Measurements from ENCODE around the gene PLXNA2. TPM values are rescaled to one million over a fixed set of nuclear protein-coding genes. Genes with fewer than 3 reads are reported as not detected.

The PLXNA2 gene
- polyA plus RNA-seq, 4 donors = 10.7 to 17.8 (median 12.8) TPM

GRCh38 chr1:207996636-207997035 is 247.5 kb downstream of the PLXNA2 start:
- no peaks in the 10 kb centered on the region for H3K4me1 ChIP-seq (ENCODE audit: control insufficient read depth in 3 of 3, insufficient read depth in 2 of 3, low read depth in 1 of 3, low read length in 2 of 3)
- no peak overlapping the region for H3K27ac ChIP-seq (ENCODE audit: low read depth in 1 of 3, low read length in 2 of 3)
- H3K9me3 ChIP-seq (ENCODE audit: control insufficient read depth in 2 of 2, insufficient read depth in 1 of 2, low read depth in 1 of 2, low read length in 1 of 2) = peaks cover 0 to 10% of the 10 kb centered on the region in 2 donors
- H3K27me3 ChIP-seq (ENCODE audit: control insufficient read depth in 3 of 3, insufficient read depth in 3 of 3, low read length in 3 of 3) = peaks cover 0 to 28% (median 0%) of the 10 kb centered on the region in 3 donors
- no peak for DNase-seq
- FAIRE-seq = no peak
- H3K36me3 ChIP-seq (ENCODE audit: control insufficient read depth in 3 of 3, insufficient read depth in 2 of 3, low read depth in 1 of 3, low read length in 3 of 3) = no peaks in the 10 kb centered on the region
- no peak overlapping the region for H3K4me3 ChIP-seq (ENCODE audit: low read depth in 1 of 3, low read length in 3 of 3)

- no peak for DNase-seq
- no peak overlapping the region for H3K27ac ChIP-seq (ENCODE audit: low read depth in 1 of 3, low read length in 2 of 3)
- no peaks in the 10 kb centered on the region for H3K4me1 ChIP-seq (ENCODE audit: control insufficient read depth in 3 of 3, insufficient read depth in 2 of 3, low read depth in 1 of 3, low read length in 2 of 3)
- no peak for FAIRE-seq
- no peaks in the 10 kb centered on the region for H3K36me3 ChIP-seq (ENCODE audit: control insufficient read depth in 3 of 3, insufficient read depth in 2 of 3, low read depth in 1 of 3, low read length in 3 of 3)
- peaks cover 0 to 6% of the 10 kb centered on the region in 2 donors for H3K9me3 ChIP-seq (ENCODE audit: control insufficient read depth in 2 of 2, insufficient read depth in 1 of 2, low read depth in 1 of 2, low read length in 1 of 2)
- 60 to 82% (median 77%) methylated on average over 4 of the region's 4 CpGs for WGBS, 3 donors
- no peak overlapping the region for H3K4me3 ChIP-seq (ENCODE audit: low read depth in 1 of 3, low read length in 3 of 3)
- peaks cover 0 to 30% (median 0%) of the 10 kb centered on the region in 3 donors for H3K27me3 ChIP-seq (ENCODE audit: control insufficient read depth in 3 of 3, insufficient read depth in 3 of 3, low read length in 3 of 3)
Measured at GRCh38 chr1:207995576-207995975, 248.6 kb downstream of the PLXNA2 start.

- Histone ChIP-seq H3K4me3 (ENCODE audit: low read depth in 1 of 3, low read length in 3 of 3) (no peak overlapping the region), H3K9me3 (ENCODE audit: control insufficient read depth in 2 of 2, insufficient read depth in 1 of 2, low read depth in 1 of 2, low read length in 1 of 2) (peaks cover 0 to 6% of the 10 kb centered on the region in 2 donors), H3K27me3 (ENCODE audit: control insufficient read depth in 3 of 3, insufficient read depth in 3 of 3, low read length in 3 of 3) (peaks cover 0 to 23% (median 0%) of the 10 kb centered on the region in 3 donors), H3K4me1 (ENCODE audit: control insufficient read depth in 3 of 3, insufficient read depth in 2 of 3, low read depth in 1 of 3, low read length in 2 of 3) (no peaks in the 10 kb centered on the region), H3K36me3 (ENCODE audit: control insufficient read depth in 3 of 3, insufficient read depth in 2 of 3, low read depth in 1 of 3, low read length in 3 of 3) (no peaks in the 10 kb centered on the region), H3K27ac (ENCODE audit: low read depth in 1 of 3, low read length in 2 of 3) (no peak overlapping the region)
- FAIRE-seq (no peak), DNase-seq (peak in 1 of 2 donors; percentile 16)
- 80 to 84% (median 84%) methylated on average over 5 of the region's 5 CpGs for WGBS, 3 donors
Measured at GRCh38 chr1:207993477-207994445, 250.4 kb downstream of the PLXNA2 start.

GRCh38 chr1:207992677-207993236 is 251.4 kb downstream of the PLXNA2 start:
- Histone ChIP-seq H3K4me1 (ENCODE audit: control insufficient read depth in 3 of 3, insufficient read depth in 2 of 3, low read depth in 1 of 3, low read length in 2 of 3) (no peaks in the 10 kb centered on the region), H3K27me3 (ENCODE audit: control insufficient read depth in 3 of 3, insufficient read depth in 3 of 3, low read length in 3 of 3) (peaks cover 0 to 19% (median 0%) of the 10 kb centered on the region in 3 donors), H3K27ac (ENCODE audit: low read depth in 1 of 3, low read length in 2 of 3) (no peak overlapping the region), H3K4me3 (ENCODE audit: low read depth in 1 of 3, low read length in 3 of 3) (no peak overlapping the region), H3K36me3 (ENCODE audit: control insufficient read depth in 3 of 3, insufficient read depth in 2 of 3, low read depth in 1 of 3, low read length in 3 of 3) (no peaks in the 10 kb centered on the region), H3K9me3 (ENCODE audit: control insufficient read depth in 2 of 2, insufficient read depth in 1 of 2, low read depth in 1 of 2, low read length in 1 of 2) (peaks cover 0 to 6% of the 10 kb centered on the region in 2 donors)
- WGBS, 3 donors = 80 to 85% (median 84%) methylated on average over 5 of the region's 5 CpGs
- FAIRE-seq = no peak
- no peak for DNase-seq

- WGBS, 3 donors = 77 to 86% (median 81%) methylated on average over 5 of the region's 5 CpGs
- Histone ChIP-seq H3K4me1 (ENCODE audit: control insufficient read depth in 3 of 3, insufficient read depth in 2 of 3, low read depth in 1 of 3, low read length in 2 of 3) (no peaks in the 10 kb centered on the region), H3K9me3 (ENCODE audit: control insufficient read depth in 2 of 2, insufficient read depth in 1 of 2, low read depth in 1 of 2, low read length in 1 of 2) (peaks cover 0 to 6% of the 10 kb centered on the region in 2 donors), H3K4me3 (ENCODE audit: low read depth in 1 of 3, low read length in 3 of 3) (no peak overlapping the region), H3K27ac (ENCODE audit: low read depth in 1 of 3, low read length in 2 of 3) (no peak overlapping the region), H3K36me3 (ENCODE audit: control insufficient read depth in 3 of 3, insufficient read depth in 2 of 3, low read depth in 1 of 3, low read length in 3 of 3) (no peaks in the 10 kb centered on the region), H3K27me3 (ENCODE audit: control insufficient read depth in 3 of 3, insufficient read depth in 3 of 3, low read length in 3 of 3) (peaks cover 0 to 19% (median 0%) of the 10 kb centered on the region in 3 donors)
- no peak for FAIRE-seq
- no peak for DNase-seq
Measured at GRCh38 chr1:207991583-207992026, 252.6 kb downstream of the PLXNA2 start.

- DNase-seq (no peak), FAIRE-seq (no peak)
- Histone ChIP-seq H3K4me1 (ENCODE audit: control insufficient read depth in 3 of 3, insufficient read depth in 2 of 3, low read depth in 1 of 3, low read length in 2 of 3) (no peaks in the 10 kb centered on the region), H3K4me3 (ENCODE audit: low read depth in 1 of 3, low read length in 3 of 3) (no peak overlapping the region), H3K27me3 (ENCODE audit: control insufficient read depth in 3 of 3, insufficient read depth in 3 of 3, low read length in 3 of 3) (peaks cover 0 to 18% (median 0%) of the 10 kb centered on the region in 3 donors), H3K36me3 (ENCODE audit: control insufficient read depth in 3 of 3, insufficient read depth in 2 of 3, low read depth in 1 of 3, low read length in 3 of 3) (no peaks in the 10 kb centered on the region), H3K9me3 (ENCODE audit: control insufficient read depth in 2 of 2, insufficient read depth in 1 of 2, low read depth in 1 of 2, low read length in 1 of 2) (peaks cover 0 to 6% of the 10 kb centered on the region in 2 donors), H3K27ac (ENCODE audit: low read depth in 1 of 3, low read length in 2 of 3) (no peak overlapping the region)
- WGBS, 3 donors = 83 to 89% (median 84%) methylated on average over 16 of the region's 16 CpGs
Measured at GRCh38 chr1:207990876-207991582, 253.2 kb downstream of the PLXNA2 start.

- no peak for FAIRE-seq
- H3K36me3 ChIP-seq (ENCODE audit: control insufficient read depth in 3 of 3, insufficient read depth in 2 of 3, low read depth in 1 of 3, low read length in 3 of 3) = no peaks in the 10 kb centered on the region
- WGBS, 3 donors = 90 to 96% (median 91%) methylated on average over 5 of the region's 5 CpGs
Measured at GRCh38 chr1:207990455-207990854, 253.7 kb downstream of the PLXNA2 start.

More at GRCh38 chr1:207990455-207990854, 253.7 kb downstream of the PLXNA2 start:
- H3K9me3 ChIP-seq (ENCODE audit: control insufficient read depth in 2 of 2, insufficient read depth in 1 of 2, low read depth in 1 of 2, low read length in 1 of 2) = peaks cover 0 to 6% of the 10 kb centered on the region in 2 donors
- no peak overlapping the region for H3K27ac ChIP-seq (ENCODE audit: low read depth in 1 of 3, low read length in 2 of 3)
- H3K27me3 ChIP-seq (ENCODE audit: control insufficient read depth in 3 of 3, insufficient read depth in 3 of 3, low read length in 3 of 3) = peaks cover 0 to 13% (median 0%) of the 10 kb centered on the region in 3 donors
- no peak for DNase-seq
- no peaks in the 10 kb centered on the region for H3K4me1 ChIP-seq (ENCODE audit: control insufficient read depth in 3 of 3, insufficient read depth in 2 of 3, low read depth in 1 of 3, low read length in 2 of 3)
- H3K4me3 ChIP-seq (ENCODE audit: low read depth in 1 of 3, low read length in 3 of 3) = no peak overlapping the region
